Rectal smooth muscle tissue (tissue), 1 donor: ENCODE results near the gene FAM200A.
A peak's percentile ranks its signal among the peaks of the same experiment; 100 is the strongest.
"Not testable (repeated sequence)": the region's sequence is repeated elsewhere in the genome, so short reads cannot be mapped to it uniquely, and the experiment has no call there.

ENCODE experiments used
- H3K27ac ChIP-seq: one replicate; pipeline ENCODE4 v1.7.0; 2013; ENCODE audit warnings: low read depth, low read length, inconsistent platforms
- H3K27me3 ChIP-seq: one replicate; pipeline ENCODE4 v1.7.0; 2013; ENCODE audit warnings: low read length; ENCODE audit not compliant: control insufficient read depth, insufficient read depth
- H3K36me3 ChIP-seq: one replicate; pipeline ENCODE4 v1.7.0; 2013; ENCODE audit warnings: low read length; ENCODE audit not compliant: control insufficient read depth, insufficient read depth
- H3K4me1 ChIP-seq: one replicate; pipeline ENCODE4 v1.7.0; 2013; ENCODE audit warnings: low read length; ENCODE audit not compliant: control insufficient read depth, insufficient read depth
- H3K4me3 ChIP-seq: one replicate; pipeline ENCODE4 v1.7.0; 2013; ENCODE audit warnings: low read length
- H3K9ac ChIP-seq: one replicate; pipeline ENCODE4 v1.7.0; 2013; ENCODE audit warnings: low read length

The FAM200A gene

DNA sequence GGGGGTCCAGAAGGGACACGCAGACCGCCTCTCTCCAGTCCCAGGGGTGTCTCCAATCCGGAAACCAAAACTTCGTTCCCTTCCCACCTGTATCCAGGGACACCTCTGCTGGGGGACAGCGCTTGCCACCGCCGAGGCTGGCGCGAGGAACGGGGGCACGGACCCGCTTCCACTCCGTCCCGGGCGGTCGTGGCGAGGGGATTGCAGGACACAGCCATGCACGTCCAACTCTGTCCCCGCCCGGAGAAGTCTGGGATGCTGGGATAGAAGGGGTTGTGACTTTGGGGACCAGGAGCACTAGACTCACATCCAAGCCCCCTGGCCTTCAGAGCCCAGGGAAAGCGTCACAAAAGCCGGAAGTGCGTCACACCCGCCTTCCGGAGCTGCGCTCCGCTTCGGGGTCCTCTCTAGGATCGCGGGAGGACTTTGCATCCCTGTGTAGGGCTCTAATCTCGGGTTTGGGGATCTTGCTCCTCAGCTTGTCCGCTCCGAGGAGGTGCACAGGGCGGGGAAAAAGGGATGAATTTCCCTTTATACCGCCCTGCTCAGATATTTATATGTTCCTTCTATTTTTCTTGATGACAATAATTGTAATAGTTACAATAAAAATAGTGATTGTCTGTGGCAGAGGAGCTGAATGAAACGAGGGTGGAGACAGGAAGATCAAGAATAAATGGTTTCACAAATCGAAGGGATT, at the start of gene FAM200A:
FAM200A (minus strand) TSS at position 348 of the 697 bp plus-strand sequence. CDS start 3,707 bp downstream, outside the sequence.
- Histone ChIP-seq H3K4me3 (peak within 1 kb of the TSS; percentile 93), H3K36me3 (peaks cover 7% of the 10 kb centered on the region), H3K9ac (peak within 1 kb of the TSS; percentile 93), H3K4me1 (no peaks in the 10 kb centered on the region), H3K27ac (peak within 1 kb of the TSS; percentile 83), H3K27me3 (no peaks in the 10 kb centered on the region)

- no peak overlapping the region for H3K4me3 ChIP-seq
- H3K9ac ChIP-seq: no peak overlapping the region
- no peaks in the 10 kb centered on the region for H3K4me1 ChIP-seq
- H3K27ac ChIP-seq: no peak overlapping the region
- H3K36me3 ChIP-seq: no peaks in the 10 kb centered on the region
- H3K27me3 ChIP-seq: no peaks in the 10 kb centered on the region
Observed at GRCh38 chr7:99599836-99600235, 47.9 kb upstream of the FAM200A start.

- no peaks in the 10 kb centered on the region for H3K4me1 ChIP-seq
- no peaks in the 10 kb centered on the region for H3K27me3 ChIP-seq
- no peak within 1 kb of the TSS for H3K27ac ChIP-seq
- no peak within 1 kb of the TSS for H3K9ac ChIP-seq
- no peaks in the 10 kb centered on the region for H3K36me3 ChIP-seq
- H3K4me3 ChIP-seq: no peak within 1 kb of the TSS
Observed at GRCh38 chr7:99597762-99598501, 46.0 kb upstream of the FAM200A start, which contains the start of gene TMEM225B. Gene TMEM225B (plus strand): TSS chr7:99598267. CDS start chr7:99604389, 6,122 bp downstream.

GRCh38 chr7:99596408-99596955, 44.6 kb upstream of the FAM200A start:
- Histone ChIP-seq H3K4me1 (no peaks in the 10 kb centered on the region), H3K9ac (no peak overlapping the region), H3K27me3 (no peaks in the 10 kb centered on the region), H3K27ac (no peak overlapping the region), H3K4me3 (no peak overlapping the region), H3K36me3 (no peaks in the 10 kb centered on the region)

GRCh38 chr7:99594948-99595745, 43.2 kb upstream of the FAM200A start:
- H3K4me1 ChIP-seq: no peaks in the 10 kb centered on the region
- H3K27me3 ChIP-seq: no peaks in the 10 kb centered on the region
- H3K9ac ChIP-seq: no peak overlapping the region
- no peaks in the 10 kb centered on the region for H3K36me3 ChIP-seq
- H3K4me3 ChIP-seq: no peak overlapping the region
- H3K27ac ChIP-seq: no peak overlapping the region

- Histone ChIP-seq H3K27ac (no peak overlapping the region), H3K9ac (no peak overlapping the region), H3K4me3 (no peak overlapping the region), H3K36me3 (no peaks in the 10 kb centered on the region), H3K4me1 (no peaks in the 10 kb centered on the region), H3K27me3 (no peaks in the 10 kb centered on the region)
Observed at GRCh38 chr7:99588868-99589267, 37.0 kb upstream of the FAM200A start.

GRCh38 chr7:99580778-99581332, 28.9 kb upstream of the FAM200A start:
- peak overlapping the region; percentile 69 for H3K4me3 ChIP-seq
- not testable (repeated sequence) for H3K9ac ChIP-seq, H3K27me3 ChIP-seq, H3K4me1 ChIP-seq, H3K36me3 ChIP-seq, H3K27ac ChIP-seq

GRCh38 chr7:99579956-99580777, 28.3 kb upstream of the FAM200A start:
- H3K4me3 ChIP-seq: peak overlapping the region; percentile 69
- H3K36me3 ChIP-seq: no peaks in the 10 kb centered on the region
- no peak overlapping the region for H3K27ac ChIP-seq
- no peaks in the 10 kb centered on the region for H3K4me1 ChIP-seq
- peak overlapping the region; percentile 51 for H3K9ac ChIP-seq
- no peaks in the 10 kb centered on the region for H3K27me3 ChIP-seq

- no peaks in the 10 kb centered on the region for H3K36me3 ChIP-seq
- H3K27ac ChIP-seq: no peak overlapping the region
- no peaks in the 10 kb centered on the region for H3K27me3 ChIP-seq
- peak overlapping the region; percentile 69 for H3K4me3 ChIP-seq
- peak overlapping the region; percentile 51 for H3K9ac ChIP-seq
- H3K4me1 ChIP-seq: no peaks in the 10 kb centered on the region
Observed at GRCh38 chr7:99579281-99579955, 27.5 kb upstream of the FAM200A start.

- Histone ChIP-seq H3K27ac (no peak overlapping the region), H3K4me1 (no peaks in the 10 kb centered on the region), H3K4me3 (no peak overlapping the region)
Observed at GRCh38 chr7:99576251-99576650, 24.3 kb upstream of the FAM200A start.

DNA sequence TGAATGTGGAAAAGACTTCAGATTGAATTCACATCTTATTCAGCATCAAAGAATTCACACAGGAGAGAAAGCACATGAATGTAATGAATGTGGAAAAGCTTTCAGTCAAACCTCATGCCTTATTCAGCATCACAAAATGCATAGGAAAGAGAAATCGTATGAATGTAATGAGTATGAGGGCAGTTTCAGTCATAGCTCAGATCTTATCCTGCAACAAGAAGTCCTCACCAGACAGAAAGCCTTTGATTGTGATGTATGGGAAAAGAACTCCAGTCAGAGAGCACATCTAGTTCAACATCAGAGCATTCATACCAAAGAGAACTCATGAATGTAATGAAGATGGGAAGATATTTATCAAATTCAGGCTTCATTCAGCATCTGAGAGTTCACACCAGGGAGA, 21.3 kb upstream of the FAM200A start:
- Histone ChIP-seq H3K9ac (no peak overlapping the region), H3K27ac (no peak overlapping the region), H3K36me3 (peaks cover 20% of the 10 kb centered on the region), H3K27me3 (no peaks in the 10 kb centered on the region), H3K4me3 (no peak overlapping the region), H3K4me1 (no peaks in the 10 kb centered on the region)

More at GRCh38 chr7:99576251-99576650, 24.3 kb upstream of the FAM200A start:
- Histone ChIP-seq H3K36me3 (peaks cover 17% of the 10 kb centered on the region), H3K9ac (no peak overlapping the region), H3K27me3 (no peaks in the 10 kb centered on the region)
